ENCODE data around the gene RAB17.

- TF ChIP-seq, protein P1, sequence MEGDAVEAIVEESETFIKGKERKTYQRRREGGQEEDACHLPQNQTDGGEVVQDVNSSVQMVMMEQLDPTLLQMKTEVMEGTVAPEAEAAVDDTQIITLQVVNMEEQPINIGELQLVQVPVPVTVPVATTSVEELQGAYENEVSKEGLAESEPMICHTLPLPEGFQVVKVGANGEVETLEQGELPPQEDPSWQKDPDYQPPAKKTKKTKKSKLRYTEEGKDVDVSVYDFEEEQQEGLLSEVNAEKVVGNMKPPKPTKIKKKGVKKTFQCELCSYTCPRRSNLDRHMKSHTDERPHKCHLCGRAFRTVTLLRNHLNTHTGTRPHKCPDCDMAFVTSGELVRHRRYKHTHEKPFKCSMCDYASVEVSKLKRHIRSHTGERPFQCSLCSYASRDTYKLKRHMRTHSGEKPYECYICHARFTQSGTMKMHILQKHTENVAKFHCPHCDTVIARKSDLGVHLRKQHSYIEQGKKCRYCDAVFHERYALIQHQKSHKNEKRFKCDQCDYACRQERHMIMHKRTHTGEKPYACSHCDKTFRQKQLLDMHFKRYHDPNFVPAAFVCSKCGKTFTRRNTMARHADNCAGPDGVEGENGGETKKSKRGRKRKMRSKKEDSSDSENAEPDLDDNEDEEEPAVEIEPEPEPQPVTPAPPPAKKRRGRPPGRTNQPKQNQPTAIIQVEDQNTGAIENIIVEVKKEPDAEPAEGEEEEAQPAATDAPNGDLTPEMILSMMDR (IDR thresholded peaks at IDR 0.05 in 2 of 3, conservative IDR thresholded peaks at IDR 0.05 in 1 of 3; ENCODE audit: control insufficient read depth in 2 of 3, extremely low read depth in 1 of 3, insufficient read depth in 1 of 3, low read depth in 3 of 3, low read length in 3 of 3), result no peak
- no peak for TF ChIP-seq GABPA (IDR thresholded peaks at IDR 0.05; ENCODE audit: low read depth)
- TF ChIP-seq, protein P2, sequence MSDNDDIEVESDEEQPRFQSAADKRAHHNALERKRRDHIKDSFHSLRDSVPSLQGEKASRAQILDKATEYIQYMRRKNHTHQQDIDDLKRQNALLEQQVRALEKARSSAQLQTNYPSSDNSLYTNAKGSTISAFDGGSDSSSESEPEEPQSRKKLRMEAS (IDR thresholded peaks at IDR 0.05; ENCODE audit: low read depth, low read length), result no peak
- TF ChIP-seq ETV6 (conservative IDR thresholded peaks at IDR 0.05 in 1 of 2, IDR thresholded peaks at IDR 0.05 in 1 of 2; ENCODE audit: borderline replicate concordance in 1 of 2, low read depth in 1 of 2), result no peak
- no peak for TF ChIP-seq MTA3 (IDR thresholded peaks at IDR 0.05; ENCODE audit: borderline replicate concordance, low read length)
- TF ChIP-seq CEBPB (IDR thresholded peaks at IDR 0.05; ENCODE audit: borderline replicate concordance in 1 of 2, low read depth in 2 of 2, low read length in 2 of 2), result no peak
- no peak for TF ChIP-seq YY1 (IDR thresholded peaks at IDR 0.05; ENCODE audit: low read depth, low read length)
- TF ChIP-seq EZH2 (IDR thresholded peaks at IDR 0.05; ENCODE audit: borderline replicate concordance, control insufficient read depth, low read depth, low read length), result no peak
- TF ChIP-seq FOXK2 (IDR thresholded peaks at IDR 0.05), result no peak
- TF ChIP-seq REST (IDR thresholded peaks at IDR 0.05; ENCODE audit: low read depth, low read length), result no peak
- TF ChIP-seq SPI1 (IDR thresholded peaks at IDR 0.05; ENCODE audit: borderline replicate concordance, insufficient read depth, low read depth, low read length), result no peak
- TF ChIP-seq ASH2L (IDR thresholded peaks at IDR 0.05; ENCODE audit: borderline replicate concordance, low read depth), result no peak
These were observed 34.7 kb upstream of the RAB17 start for GRCh38 chr2:237625216-237625705.

Measured in GM12878 (cell line).